OCI-LY3 (cell line): ENCODE data around the gene C7orf57.

Experiments
- CTCF ChIP-seq: fragments of 200-600, 300-600 bp; sonication (generic); IDR thresholded peaks from 2 replicates; pipeline ENCODE4 v1.5.1; 2014; ENCODE audit warnings: antibody characterized with exemption, low read length, low read depth
- EZH2phosphoT487 ChIP-seq: fragments of 200-600 bp; shearing (Covaris generic); IDR thresholded peaks from 2 replicates; pipeline ENCODE4 v1.6.1; 2018; ENCODE audit warnings: antibody characterized with exemption, mixed run types, low read depth

GRCh38 chr7:47991270-47991669, 44.1 kb upstream of the C7orf57 start:
- no peak for TF ChIP-seq CTCF
- no peak for TF ChIP-seq EZH2phosphoT487
